DMS114 treated with DMSO at 0.1 percent for 48 hours (cell line): ENCODE measurements around the gene FARS2.
"Not testable (repeated sequence)": the region's sequence is repeated elsewhere in the genome, so short reads cannot be mapped to it uniquely, and the experiment has no call there.

Source experiments
- DNase-seq: peaks from one replicate; lab custom pipeline; 2025; ENCODE audit not compliant: unreplicated experiment; lab: John Stamatoyannopoulos, UW

Gene FARS2

GRCh38 chr6:5619249-5619648, 357.9 kb downstream of the FARS2 start:
- DNase-seq: no peak

- DNase-seq: no peak
Observed at GRCh38 chr6:5622276-5623005, 361.1 kb downstream of the FARS2 start.

GRCh38 chr6:5623769-5624168, 362.5 kb downstream of the FARS2 start:
- no peak for DNase-seq

GRCh38 chr6:5624256-5624655, 362.9 kb downstream of the FARS2 start:
- DNase-seq: no peak

GRCh38 chr6:5626727-5627426, 365.6 kb downstream of the FARS2 start:
- no peak for DNase-seq

GRCh38 chr6:5630636-5631035, 369.3 kb downstream of the FARS2 start:
- no peak for DNase-seq

GRCh38 chr6:5632348-5632935, 371.1 kb downstream of the FARS2 start:
- DNase-seq: no peak

- DNase-seq: no peak
Observed at GRCh38 chr6:5634525-5634924, 373.2 kb downstream of the FARS2 start.

GRCh38 chr6:5636210-5637030, 375.1 kb downstream of the FARS2 start:
- no peak for DNase-seq

- no peak for DNase-seq
Observed at GRCh38 chr6:5637714-5638113, 376.4 kb downstream of the FARS2 start.

- DNase-seq: no peak
Observed at GRCh38 chr6:5638666-5639065, 377.4 kb downstream of the FARS2 start.

- DNase-seq: no peak
Observed at GRCh38 chr6:5639193-5639592, 377.9 kb downstream of the FARS2 start.

- DNase-seq: no peak
Observed at GRCh38 chr6:5640614-5641013, 379.3 kb downstream of the FARS2 start.

GRCh38 chr6:5644523-5645185, 383.3 kb downstream of the FARS2 start:
- no peak for DNase-seq

GRCh38 chr6:5645328-5646290, 384.3 kb downstream of the FARS2 start:
- no peak for DNase-seq

- DNase-seq: no peak
Observed at GRCh38 chr6:5652406-5653137, 391.3 kb downstream of the FARS2 start.

- DNase-seq: no peak
Observed at GRCh38 chr6:5653801-5654200, 392.5 kb downstream of the FARS2 start.

GRCh38 chr6:5656226-5656625, 394.9 kb downstream of the FARS2 start:
- no peak for DNase-seq

- DNase-seq: not testable (repeated sequence)
Observed at GRCh38 chr6:5656695-5657094, 395.4 kb downstream of the FARS2 start.
